B cell (primary cell): ENCODE data around the gene CNGA1.

Experiments
- CTCF ChIP-seq: fragments of 200-600 bp; IDR thresholded peaks from one replicate; pipeline ENCODE4 v1.8.0; 2022; ENCODE audit warnings: antibody characterized with exemption, mild to moderate bottlenecking
- EZH2 ChIP-seq: IDR thresholded peaks from 2 replicates; pipeline ENCODE4 v1.6.1; 2012; ENCODE audit warnings: borderline replicate concordance, low read depth, mild to moderate bottlenecking, moderate library complexity, low read length; ENCODE audit not compliant: insufficient read depth, poor library complexity, severe bottlenecking

DNA sequence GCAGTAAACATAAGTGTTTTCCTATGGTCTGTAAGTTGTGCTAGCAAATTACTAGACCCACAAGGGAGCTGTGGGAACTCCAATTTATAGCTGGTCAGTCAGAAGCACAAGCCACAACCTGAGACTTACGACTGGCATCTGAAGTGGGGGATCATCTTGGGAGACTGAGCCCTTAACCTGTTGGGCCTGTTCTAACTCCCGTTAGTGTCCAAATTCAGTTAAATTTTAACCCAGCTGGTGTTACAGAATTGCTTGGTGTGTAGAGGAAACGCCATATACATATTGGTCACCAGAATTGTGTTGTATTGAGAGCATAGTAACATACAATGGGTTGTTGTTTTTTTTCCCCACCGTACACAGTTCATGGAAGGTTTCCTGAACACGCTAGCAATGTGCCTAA, 77.0 kb downstream of the CNGA1 start:
- TF ChIP-seq CTCF (no peak), EZH2 (no peak)
